NCI-H82 (cell line): Measurements from ENCODE around the gene PTMA.
"Not testable (repeated sequence)": the region's sequence is repeated elsewhere in the genome, so short reads cannot be mapped to it uniquely, and the experiment has no call there.

Source experiments
- DNase-seq: peaks from one replicate; lab custom pipeline; 2025; lab: John Stamatoyannopoulos, UW

The PTMA gene

GRCh38 chr2:231696004-231696367 lies 12.3 kb upstream of the PTMA start:
- DNase-seq, result no peak

GRCh38 chr2:231699006-231699405 lies 9.3 kb upstream of the PTMA start:
- DNase-seq, result no peak

- no peak for DNase-seq
Measured at GRCh38 chr2:231701456-231702373, 6.6 kb upstream of the PTMA start.

GRCh38 chr2:231704017-231704416 lies 4.3 kb upstream of the PTMA start:
- DNase-seq, result no peak

- DNase-seq, result peak; percentile 99
Measured at GRCh38 chr2:231706731-231707624, 1.3 kb upstream of the PTMA start.

GRCh38 chr2:231707625-231707926 lies 749 bp upstream of the PTMA start:
- DNase-seq, result peak; percentile 83

GRCh38 chr2:231708773-231709635 lies 679 bp downstream of the PTMA start:
- DNase-seq, result peak; percentile 62

GRCh38 chr2:231709636-231709980 lies 1.3 kb downstream of the PTMA start:
- DNase-seq, result peak; percentile 71

GRCh38 chr2:231709981-231710798 lies 1.9 kb downstream of the PTMA start:
- peak; percentile 82 for DNase-seq

- peak; percentile 42 for DNase-seq
Measured at GRCh38 chr2:231710799-231711676, 2.7 kb downstream of the PTMA start.

- no peak for DNase-seq
Measured at GRCh38 chr2:231711677-231712450, 3.5 kb downstream of the PTMA start.

- peak; percentile 52 for DNase-seq
Measured at GRCh38 chr2:231712451-231713021, 4.2 kb downstream of the PTMA start.

GRCh38 chr2:231713406-231713729 lies 5.0 kb downstream of the PTMA start:
- DNase-seq, result not testable (repeated sequence)

- peak; percentile 96 for DNase-seq
Measured at GRCh38 chr2:231713730-231714638, 5.7 kb downstream of the PTMA start.

GRCh38 chr2:231714639-231715498 lies 6.5 kb downstream of the PTMA start:
- DNase-seq, result peak; percentile 97

- DNase-seq, result no peak
Measured at GRCh38 chr2:231715499-231715837, 7.1 kb downstream of the PTMA start.

GRCh38 chr2:231715988-231716616 lies 7.8 kb downstream of the PTMA start:
- no peak for DNase-seq
